Psoas muscle (tissue), 8 donors: ENCODE data around the gene FGF14. TPM values are rescaled to one million over a fixed set of nuclear protein-coding genes. Genes with fewer than 3 reads are reported as not detected.

ENCODE experiments used
- ATAC-seq, 4 donors: fragments of 200-7000 bp; cut with Tn5 transposase; one replicate each; pipeline ENCODE4 v1.9.1; 2020; ENCODE audit warnings: moderate library complexity in 3 of 4, mild to moderate bottlenecking in 2 of 4
- DNase-seq, 2 donors: peaks; one replicate each; pipeline ENCODE4 v3.0.0-alpha.2; 2020
- H3K27ac ChIP-seq: fragments of 200-600 bp; one replicate; pipeline ENCODE4 v1.8.0; 2022
- H3K27me3 ChIP-seq, 3 donors: fragments of 200-600 bp in 1 of 3; one replicate each; pipeline versions ENCODE4 v1.6.1 to v1.8.0; 2013 to 2022; ENCODE audit warnings: low read length in 2 of 3, mild to moderate bottlenecking in 2 of 3, moderate library complexity in 1 of 3; ENCODE audit not compliant: insufficient read depth in 3 of 3
- H3K36me3 ChIP-seq, 2 donors: fragments of 200-600 bp in 1 of 2; one replicate each; pipeline versions ENCODE4 v1.6.1 to v1.8.0; 2013 to 2022; ENCODE audit warnings: low read depth in 1 of 2, mild to moderate bottlenecking in 1 of 2, moderate library complexity in 1 of 2; ENCODE audit not compliant: insufficient read depth in 1 of 2
- H3K4me1 ChIP-seq: fragments of 200-600 bp; one replicate; pipeline ENCODE4 v1.8.0; 2022
- H3K4me3 ChIP-seq: fragments of 200-600 bp; one replicate; pipeline ENCODE4 v1.8.0; 2022; ENCODE audit warnings: mild to moderate bottlenecking
- H3K9me3 ChIP-seq: fragments of 200-600 bp; one replicate; pipeline ENCODE4 v1.8.0; 2022
- WGBS, 3 donors: extraction: QIAGEN DNeasy Blood & Tissue Kit; methylation state at CpG; one replicate each; pipeline versions ENCODE4 v1.1.6 to v1.1.7; 2013; 5-methylcytosine and 5-hydroxymethylcytosine counted together
- intact Hi-C, 2 donors: fragments of 100-400 bp; cut with DNase I; formaldehyde crosslinking; loops; one replicate each; pipeline versions ENCODE4 v1.11.0 to v1.14.2; 2022
- polyA plus RNA-seq, 3 donors: library from polyadenylated mRNA; stranded (reverse); fragments of 200-250 nt; gene quantifications; one replicate each; pipeline ENCODE4 v1.2.3, GENCODE V29; 2013
- total RNA-seq, 4 donors: library from RNA; stranded (reverse); fragmentation: NEBNext Ultra II Directional in 2 of 4; extraction: Animal tissue kit (Norgen Biotek cat#: 25700) in 2 of 4; gene quantifications; one replicate each; pipeline versions ENCODE4 v1.2.1 to v1.2.4, GENCODE V29; 2021 to 2023
- TF ChIP-seq, protein P1 (sequence below): fragments of 200-600 bp; IDR thresholded peaks from one replicate; pipeline ENCODE4 v1.8.0; 2022; ENCODE audit warnings: antibody characterized with exemption
- donor health status: healthy with polysubstance abuse.
- donor health status: DM: no; HTN: no; CAD: no; lungs with moderate emphysema.
- donor health status: Bipolar disorder and iron deficiency.
- donor health status: healthy.
- donor health status: DM: yes; HTN: yes; CAD: no.
- donor health status: DM: no; HTN: no; CAD: no.
- donor health status: DM: no; HTN: no; CAD: no.
- donor health status: DM: yes; HTN: yes; CAD: no.

The FGF14 gene
- total and polyA plus RNA-seq, 7 donors: 0.01 to 0.05 (median 0.02) TPM; not detected in 4

DNA sequence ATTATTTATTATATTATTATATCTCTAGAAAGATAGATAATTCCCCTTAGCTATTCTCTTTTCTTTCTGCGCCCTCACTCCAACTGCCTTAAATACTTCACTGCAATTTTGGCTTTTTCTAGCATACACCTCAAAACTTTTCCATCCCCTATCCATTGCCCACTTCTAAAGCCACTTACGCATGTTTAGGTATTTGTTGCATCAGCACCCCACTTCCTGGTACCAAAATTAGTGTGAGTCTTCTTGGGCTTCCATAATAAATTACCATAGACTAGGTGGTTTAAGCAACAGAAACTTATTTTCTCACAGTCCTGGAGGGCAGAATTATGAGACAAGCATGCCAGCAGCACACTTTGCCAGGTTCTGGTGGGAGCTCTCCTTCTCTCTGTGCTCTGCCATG, 209.0 kb downstream of the FGF14 start:
- no peaks in the 10 kb centered on the region for H3K36me3 ChIP-seq
- ATAC-seq (no peak), DNase-seq (no peak)
- H3K4me1 ChIP-seq: no peaks in the 10 kb centered on the region
- H3K9me3 ChIP-seq: no peaks in the 10 kb centered on the region
- intact Hi-C loops: no loop called here
- 88 to 94% (median 93%) methylated on average over 2 of the region's 2 CpGs for WGBS, 3 donors
- H3K27me3 ChIP-seq: no peaks in the 10 kb centered on the region
- no peak overlapping the region for H3K27ac ChIP-seq
- no peak overlapping the region for H3K4me3 ChIP-seq
- TF ChIP-seq, protein P1, sequence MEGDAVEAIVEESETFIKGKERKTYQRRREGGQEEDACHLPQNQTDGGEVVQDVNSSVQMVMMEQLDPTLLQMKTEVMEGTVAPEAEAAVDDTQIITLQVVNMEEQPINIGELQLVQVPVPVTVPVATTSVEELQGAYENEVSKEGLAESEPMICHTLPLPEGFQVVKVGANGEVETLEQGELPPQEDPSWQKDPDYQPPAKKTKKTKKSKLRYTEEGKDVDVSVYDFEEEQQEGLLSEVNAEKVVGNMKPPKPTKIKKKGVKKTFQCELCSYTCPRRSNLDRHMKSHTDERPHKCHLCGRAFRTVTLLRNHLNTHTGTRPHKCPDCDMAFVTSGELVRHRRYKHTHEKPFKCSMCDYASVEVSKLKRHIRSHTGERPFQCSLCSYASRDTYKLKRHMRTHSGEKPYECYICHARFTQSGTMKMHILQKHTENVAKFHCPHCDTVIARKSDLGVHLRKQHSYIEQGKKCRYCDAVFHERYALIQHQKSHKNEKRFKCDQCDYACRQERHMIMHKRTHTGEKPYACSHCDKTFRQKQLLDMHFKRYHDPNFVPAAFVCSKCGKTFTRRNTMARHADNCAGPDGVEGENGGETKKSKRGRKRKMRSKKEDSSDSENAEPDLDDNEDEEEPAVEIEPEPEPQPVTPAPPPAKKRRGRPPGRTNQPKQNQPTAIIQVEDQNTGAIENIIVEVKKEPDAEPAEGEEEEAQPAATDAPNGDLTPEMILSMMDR: no peak

DNA sequence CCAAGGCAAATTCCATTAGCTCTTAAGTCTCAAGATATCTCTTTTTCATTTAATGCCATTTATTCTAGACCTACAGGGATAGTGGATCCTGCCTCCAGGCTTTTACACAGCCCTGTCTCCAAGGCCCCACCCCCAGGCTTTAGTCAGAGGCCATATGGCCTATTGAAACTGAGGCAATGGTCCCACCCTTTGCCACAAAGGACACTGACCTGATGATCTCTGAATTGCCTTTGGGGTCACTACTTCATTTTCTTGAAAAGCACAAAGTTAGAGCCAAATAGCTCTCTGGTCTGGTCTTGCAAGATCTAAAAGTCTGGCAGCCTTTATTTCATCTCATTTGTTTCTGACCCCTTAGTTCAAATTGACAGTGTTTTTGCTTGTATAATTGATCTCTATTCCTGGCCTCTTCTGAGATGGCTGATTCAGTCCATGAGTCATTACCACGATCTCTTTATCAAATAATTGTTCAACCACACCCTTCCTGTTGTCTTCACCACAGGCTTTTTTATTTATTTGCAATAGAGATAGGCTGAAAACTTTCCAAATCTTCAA, 209.8 kb downstream of the FGF14 start:
- Histone ChIP-seq H3K27ac (no peak overlapping the region), H3K36me3 (no peaks in the 10 kb centered on the region), H3K4me1 (no peaks in the 10 kb centered on the region), H3K4me3 (no peak overlapping the region), H3K27me3 (no peaks in the 10 kb centered on the region), H3K9me3 (no peaks in the 10 kb centered on the region)
- 33 to 53% (median 45%) methylated on average over 1 of the region's 1 CpG for WGBS, 3 donors
- no peak for DNase-seq
- TF ChIP-seq, protein P1: no peak
- intact Hi-C loops: no loop called here
- no peak for ATAC-seq

DNA sequence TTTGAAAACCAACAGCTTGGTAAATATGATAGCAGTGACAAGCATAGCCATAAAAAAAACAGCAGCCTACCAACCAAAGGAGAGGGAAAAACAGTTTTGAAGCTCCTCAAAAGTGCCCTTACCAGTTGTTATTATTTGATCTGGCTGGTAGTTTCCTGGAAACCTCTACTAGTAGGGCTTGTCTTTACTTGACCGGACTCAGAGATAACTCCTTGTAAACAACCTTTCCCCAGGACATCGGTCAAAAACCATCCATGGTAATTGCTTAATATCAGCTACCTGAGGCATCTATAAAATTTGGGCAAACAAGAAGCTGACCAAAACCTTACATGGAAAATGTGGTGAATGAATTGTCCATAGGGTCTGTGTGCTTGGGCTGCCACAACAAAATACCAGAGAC, 210.9 kb downstream of the FGF14 start:
- intact Hi-C loops: no loop called here
- no peak for DNase-seq
- no peak overlapping the region for H3K4me3 ChIP-seq
- no peak overlapping the region for H3K27ac ChIP-seq
- H3K27me3 ChIP-seq: no peaks in the 10 kb centered on the region
- no peak for ATAC-seq
- WGBS, 3 donors: 93 to 96% (median 94%) methylated on average over 2 of the region's 2 CpGs
- H3K9me3 ChIP-seq: no peaks in the 10 kb centered on the region
- H3K4me1 ChIP-seq: no peaks in the 10 kb centered on the region
- TF ChIP-seq, protein P1: no peak
- no peaks in the 10 kb centered on the region for H3K36me3 ChIP-seq

DNA sequence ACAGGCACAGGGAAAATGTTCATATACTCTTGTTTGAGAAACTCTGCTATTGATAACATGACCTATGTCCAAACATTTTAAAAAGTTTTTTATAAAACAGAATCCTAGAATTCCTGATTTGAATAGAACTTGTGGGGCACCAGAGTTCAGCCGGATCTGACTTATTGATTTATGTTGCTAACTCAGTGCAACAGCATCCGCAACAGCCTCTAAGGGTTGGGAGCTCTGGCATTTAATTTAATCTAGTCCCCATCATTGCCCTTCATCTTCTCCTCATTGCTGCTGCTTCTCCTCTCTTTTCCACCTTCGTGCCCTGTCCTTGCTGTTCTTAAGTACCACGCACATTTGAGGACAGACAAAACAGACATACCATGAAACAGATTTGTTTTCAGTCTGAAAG, 214.5 kb downstream of the FGF14 start:
- 46 to 79% (median 63%) methylated on average over 4 of the region's 4 CpGs for WGBS, 3 donors
- no peaks in the 10 kb centered on the region for H3K27me3 ChIP-seq
- H3K36me3 ChIP-seq: no peaks in the 10 kb centered on the region
- TF ChIP-seq, protein P1: no peak
- no peak overlapping the region for H3K4me3 ChIP-seq
- intact Hi-C loops: no loop called here
- no peak for ATAC-seq
- no peak overlapping the region for H3K27ac ChIP-seq
- DNase-seq: no peak
- no peaks in the 10 kb centered on the region for H3K9me3 ChIP-seq
- no peaks in the 10 kb centered on the region for H3K4me1 ChIP-seq

DNA sequence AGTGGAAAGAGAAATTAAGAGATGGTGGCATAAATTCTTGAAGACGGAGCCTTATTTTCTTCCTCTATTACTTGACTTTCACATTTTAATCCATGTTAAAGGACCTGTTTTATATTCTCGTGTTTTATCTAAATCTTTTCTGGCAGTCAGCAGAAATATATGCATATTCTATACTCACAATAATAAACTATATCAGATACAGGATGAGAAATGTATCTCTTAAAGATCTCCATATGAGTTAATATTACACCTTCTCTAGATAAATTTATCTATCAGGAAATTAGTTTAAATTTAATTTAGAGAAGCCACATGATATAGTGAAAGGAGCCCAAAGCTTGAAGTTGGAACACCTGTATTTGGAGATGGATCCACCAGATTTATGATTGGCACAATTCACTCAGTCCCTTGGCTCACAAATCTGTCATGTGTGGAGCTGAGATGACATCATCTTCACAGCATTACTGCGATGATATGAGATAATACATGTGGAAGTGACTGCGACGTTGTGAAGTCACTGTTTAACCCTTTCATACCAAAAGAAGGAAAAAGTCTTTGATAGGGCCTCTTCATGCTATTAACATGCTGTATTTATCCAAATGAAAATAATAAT, 216.4 kb downstream of the FGF14 start:
- intact Hi-C loops: no loop called here
- no peak overlapping the region for H3K4me3 ChIP-seq
- TF ChIP-seq, protein P1: no peak
- ATAC-seq (no peak), DNase-seq (no peak)
- no peaks in the 10 kb centered on the region for H3K9me3 ChIP-seq
- H3K27me3 ChIP-seq: no peaks in the 10 kb centered on the region
- H3K27ac ChIP-seq: no peak overlapping the region
- no peaks in the 10 kb centered on the region for H3K36me3 ChIP-seq
- H3K4me1 ChIP-seq: no peaks in the 10 kb centered on the region
- WGBS, 3 donors: 37 to 43% (median 39%) methylated on average over 5 of the region's 5 CpGs
